GM19351 (cell line): ENCODE results near the gene PREB.

ENCODE experiments used
- ATAC-seq: cut with Tn5 transposase; IDR thresholded peaks from one replicate; pipeline ENCODE4 v1.9.1; 2021; ENCODE audit warnings: mild to moderate bottlenecking, moderate library complexity; ENCODE audit not compliant: unreplicated experiment

The PREB gene

DNA sequence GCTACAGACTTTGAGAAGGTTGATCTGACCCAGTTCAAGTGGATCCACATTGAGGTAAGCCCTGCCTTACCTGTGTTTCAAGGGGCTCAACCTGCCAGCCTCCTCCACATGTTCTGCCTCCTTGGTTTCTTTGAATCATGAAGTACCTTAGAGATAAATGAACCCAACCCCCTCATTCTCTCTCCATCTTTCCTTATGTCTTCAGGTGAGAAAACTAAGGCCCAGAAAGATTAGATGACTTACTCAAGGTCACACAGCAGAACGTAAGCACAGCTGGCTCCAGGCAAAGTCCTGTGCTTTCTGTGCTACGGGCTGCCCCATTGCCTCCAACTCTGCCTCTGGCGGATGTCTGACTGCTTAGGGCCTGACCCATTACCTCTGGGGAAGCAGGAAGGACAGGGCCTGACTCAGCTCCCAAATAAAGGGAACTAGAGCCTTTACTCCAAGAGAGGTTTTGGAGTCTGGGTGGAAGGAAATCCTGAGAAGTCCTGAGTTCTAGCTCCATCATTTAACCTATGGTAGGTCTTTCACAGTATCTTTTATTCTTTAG lies 37.6 kb downstream of the PREB start:
- ATAC-seq, result no peak

DNA sequence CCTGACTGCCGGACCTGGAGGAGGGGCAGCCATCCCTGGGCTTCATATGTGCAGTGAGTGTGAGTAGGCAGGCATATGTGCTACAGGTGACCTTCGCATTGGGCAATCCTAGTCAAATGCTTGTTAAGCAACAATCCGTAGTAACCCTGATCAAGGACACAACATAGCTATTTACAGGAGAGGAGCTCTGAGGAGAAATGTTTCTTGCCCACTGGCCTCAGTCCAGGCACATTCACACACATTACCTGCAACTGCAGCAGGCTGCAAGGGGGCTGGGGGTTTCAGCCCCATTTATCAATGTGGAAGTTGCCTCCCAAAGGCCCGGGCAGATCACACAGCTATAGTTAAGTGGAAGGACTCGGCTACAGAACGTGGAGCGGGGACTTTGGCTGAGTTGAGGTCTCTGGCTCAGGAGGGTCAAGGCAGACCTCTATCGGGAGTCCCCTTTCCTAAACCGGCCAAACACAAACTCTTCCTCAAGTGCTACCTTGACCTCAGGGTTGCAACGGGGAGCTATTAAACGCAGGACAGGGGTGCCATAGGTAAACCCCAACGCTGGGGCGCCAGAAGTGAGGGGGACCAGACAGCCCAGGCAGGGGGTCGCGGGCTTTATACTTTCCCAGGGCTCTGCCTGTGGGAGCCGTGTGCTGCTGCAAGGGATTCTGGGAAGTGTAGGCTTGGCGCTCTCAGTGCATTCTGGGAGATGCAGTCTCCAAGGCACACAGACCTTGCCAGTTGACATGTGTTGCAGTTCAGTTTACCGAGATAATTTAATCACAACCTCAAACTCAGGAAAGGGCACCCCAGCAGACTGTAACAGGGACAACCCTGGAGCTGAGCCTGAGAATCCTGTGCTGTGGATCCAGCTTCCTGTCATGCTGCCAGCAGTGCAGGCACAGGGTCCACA lies 38.4 kb downstream of the PREB start:
- no peak for ATAC-seq

DNA sequence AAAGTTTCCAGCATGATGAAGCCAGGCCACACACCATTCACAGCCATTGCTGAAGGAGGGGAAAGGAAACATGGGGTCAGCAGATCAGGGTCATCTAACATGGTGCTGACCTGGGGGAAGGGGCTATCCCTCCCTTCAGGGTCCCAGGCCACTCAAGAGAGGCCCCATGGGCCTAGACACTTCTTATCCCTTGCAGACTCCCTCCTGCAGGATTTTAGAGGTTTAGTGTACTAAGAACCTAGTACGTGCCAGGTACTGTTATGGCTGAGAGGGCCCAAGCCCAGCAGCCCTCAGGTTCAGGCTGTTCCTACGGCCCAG lies 39.0 kb downstream of the PREB start:
- ATAC-seq, result no peak

DNA sequence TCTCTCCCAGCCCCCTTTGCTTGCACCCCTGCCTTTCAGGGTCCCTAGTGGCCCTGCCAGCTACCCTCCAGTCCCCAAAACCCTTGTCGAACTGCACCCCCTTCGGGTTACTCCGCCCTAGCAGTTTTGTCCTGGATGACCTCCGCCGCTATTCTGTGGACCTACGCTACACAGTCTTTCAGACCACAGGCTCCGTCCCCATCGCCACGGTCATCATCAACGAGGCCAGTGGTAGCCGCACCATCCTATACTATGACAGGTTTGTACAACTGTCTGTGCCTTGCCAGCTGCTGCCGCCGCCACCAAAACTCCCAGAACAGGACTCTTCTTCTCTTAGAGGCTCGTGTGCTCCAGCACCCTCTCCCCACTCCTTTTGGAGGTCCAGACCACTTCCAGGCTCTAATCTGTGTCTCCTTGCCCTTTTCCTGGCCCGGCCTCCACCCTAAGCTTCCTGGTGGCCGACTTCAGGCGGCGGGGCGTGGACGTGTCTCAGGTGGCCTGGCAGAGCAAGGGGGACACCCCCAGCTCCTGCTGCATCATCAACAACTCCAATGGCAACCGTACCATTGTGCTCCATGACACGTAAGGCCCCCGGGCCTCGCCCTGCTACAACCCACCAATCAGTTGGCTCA lies 40.0 kb downstream of the PREB start:
- ATAC-seq, result no peak

DNA sequence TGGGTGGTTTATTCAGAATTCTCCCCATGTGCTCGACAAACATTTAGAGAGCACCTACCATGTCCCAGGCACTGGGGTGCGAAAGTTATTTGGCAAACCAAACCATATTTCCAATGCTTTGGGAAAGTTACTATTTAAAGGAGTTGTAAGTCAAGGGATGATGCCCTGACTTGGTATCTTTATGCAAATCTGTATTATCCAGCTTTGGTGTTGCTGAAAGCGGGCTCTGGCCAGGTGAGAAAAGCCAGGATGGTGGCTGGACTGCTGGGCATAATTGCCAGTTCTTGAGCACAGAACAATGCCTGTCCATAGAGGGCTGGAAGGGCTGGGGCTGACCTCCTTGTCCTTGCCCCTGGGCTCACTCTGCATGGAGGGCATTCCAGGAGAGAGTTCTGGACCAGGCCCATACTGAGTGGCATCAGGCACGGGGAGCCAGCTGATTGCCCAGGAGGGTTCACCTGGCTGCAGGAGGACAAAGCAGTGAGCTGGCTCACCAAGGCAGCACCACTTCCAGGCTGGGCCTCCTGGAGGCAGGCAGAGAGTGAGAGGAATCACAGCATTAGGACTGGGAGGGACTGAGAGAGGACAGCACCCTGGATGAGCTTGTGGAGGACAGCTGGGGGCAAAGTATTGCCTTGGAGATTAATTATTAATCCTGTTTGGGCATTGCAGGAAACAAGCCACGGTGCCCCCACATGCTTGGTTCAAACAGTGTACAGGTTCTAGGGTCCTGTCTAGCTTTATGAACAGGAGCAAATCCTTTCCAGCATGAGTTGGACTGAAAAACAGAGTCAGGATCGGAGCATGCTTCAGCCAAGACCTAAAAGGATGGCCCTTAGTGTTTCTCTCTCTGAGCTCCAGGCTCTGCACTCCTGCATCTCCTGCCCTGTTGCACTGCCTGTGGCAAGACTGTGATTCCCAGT lies 40.7 kb downstream of the PREB start:
- no peak for ATAC-seq

DNA sequence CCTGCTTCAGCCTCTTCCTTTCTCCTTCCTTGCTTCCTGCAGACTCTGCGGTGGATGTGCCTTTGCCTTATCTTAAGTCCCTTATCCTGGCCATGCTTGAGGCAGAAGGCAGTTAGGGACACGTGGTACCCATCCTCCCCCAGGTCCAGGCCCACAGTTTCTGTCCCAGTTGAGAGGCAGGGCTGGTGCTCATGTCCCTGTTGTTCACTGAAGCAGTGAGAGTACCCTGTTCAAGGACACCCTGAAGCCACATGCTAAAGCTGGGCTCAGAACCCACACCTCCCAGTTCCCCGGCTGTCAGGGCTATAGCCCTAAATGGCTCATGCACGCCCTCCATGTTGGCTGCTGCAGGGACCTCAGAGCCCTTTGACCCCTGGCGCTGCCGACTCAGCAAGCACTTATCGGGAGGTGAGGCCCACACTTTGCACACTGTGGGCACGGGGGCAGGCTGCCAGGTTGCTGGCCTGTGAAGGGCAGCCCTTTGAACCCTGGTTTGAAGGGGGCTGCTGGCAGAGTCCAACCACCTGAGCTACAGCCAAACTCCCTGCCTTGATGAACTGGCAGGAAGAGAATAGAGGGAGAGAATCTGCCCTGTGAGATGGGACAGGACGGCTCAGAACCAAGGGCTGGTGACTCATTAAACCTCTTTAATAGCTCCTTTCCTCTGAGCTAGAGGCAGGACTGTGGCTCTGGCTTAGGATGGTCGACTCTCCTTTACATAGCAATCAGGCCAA lies 41.6 kb downstream of the PREB start:
- no peak for ATAC-seq

DNA sequence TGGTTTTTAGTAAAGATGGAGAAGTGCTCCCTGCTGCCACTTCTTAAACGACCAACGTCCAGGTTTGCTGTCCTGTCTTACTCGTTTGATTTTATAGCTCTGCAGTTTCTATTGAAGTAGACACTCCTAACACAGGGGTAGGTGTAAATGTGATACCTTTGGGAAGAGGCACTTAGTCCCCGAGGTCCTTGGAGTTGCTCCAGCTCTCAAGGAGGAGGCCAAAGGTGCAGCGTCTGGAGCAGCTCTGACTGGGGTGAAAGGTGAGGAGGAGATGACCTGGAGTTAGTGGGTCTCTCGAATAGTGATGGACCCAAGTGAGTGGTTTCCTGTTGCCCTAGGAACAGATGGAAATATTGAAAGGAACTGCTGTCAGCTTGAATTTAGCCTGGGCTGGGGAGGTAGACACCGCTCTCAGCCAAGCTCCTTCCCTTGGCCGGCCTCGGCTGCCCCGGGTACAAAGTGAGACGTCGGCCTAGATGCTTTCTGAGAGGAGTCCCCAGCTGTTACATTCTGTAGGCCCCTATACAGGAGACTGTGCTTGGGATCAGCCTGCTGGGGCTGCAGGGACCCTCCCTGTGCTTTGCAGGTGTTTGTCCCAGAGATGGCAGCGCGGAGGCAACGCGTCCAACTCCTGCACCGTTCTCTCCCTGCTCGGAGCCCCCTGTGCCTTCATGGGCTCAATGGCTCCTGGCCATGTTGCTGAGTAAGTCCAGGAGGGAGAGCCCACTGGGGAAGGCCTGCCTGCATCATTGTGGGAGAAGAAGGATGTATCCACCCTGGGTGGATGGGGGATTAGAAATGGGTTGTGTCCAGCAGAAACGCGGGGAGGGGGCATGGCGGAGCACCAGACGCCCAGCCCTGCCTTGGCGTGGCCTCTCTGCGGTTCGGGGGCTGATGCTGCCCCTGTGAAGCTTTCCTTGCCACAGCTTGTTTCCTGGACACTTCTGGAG lies 42.4 kb downstream of the PREB start:
- no peak for ATAC-seq

DNA sequence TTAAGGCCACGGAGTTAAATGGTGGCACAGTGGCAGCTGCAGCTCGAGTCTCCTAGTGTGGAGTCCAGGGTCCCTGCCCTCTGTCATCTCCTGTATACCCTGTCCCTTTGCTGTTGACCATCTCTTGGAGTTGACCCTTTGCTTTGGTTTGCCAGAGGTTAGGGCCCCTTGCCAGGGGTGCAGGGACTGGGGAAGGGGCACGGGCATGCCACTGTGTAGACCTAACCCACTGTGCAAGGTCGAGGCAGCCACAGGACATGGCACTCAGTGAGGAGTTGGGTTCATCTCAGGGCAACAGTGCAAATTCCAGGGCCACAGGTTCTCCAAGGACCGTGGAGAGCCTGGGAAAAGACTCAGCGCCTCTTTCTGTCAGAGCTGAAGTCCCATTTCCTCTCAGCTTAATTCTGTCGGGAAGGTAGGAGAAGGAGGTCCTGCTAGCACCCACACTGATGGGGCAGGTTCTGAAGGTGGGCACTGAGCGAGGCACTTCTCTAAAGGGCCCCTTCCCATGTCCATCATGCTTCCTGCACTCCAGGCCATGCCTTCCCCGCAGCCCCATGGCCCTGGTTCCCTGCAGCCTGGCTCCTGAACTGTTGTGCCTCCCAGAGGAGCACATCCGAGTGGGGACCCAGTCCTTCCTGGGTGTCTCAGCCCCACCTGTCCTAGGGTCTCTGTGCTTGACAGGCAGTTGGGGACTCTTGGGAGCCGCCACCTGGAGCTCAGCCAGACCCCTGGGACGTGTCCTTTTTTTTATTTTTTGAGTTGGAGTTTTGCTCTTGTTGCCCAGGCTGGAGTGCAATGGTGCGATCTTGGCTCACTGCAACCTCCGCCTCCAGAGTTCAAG lies 45.1 kb downstream of the PREB start:
- ATAC-seq, result no peak

DNA sequence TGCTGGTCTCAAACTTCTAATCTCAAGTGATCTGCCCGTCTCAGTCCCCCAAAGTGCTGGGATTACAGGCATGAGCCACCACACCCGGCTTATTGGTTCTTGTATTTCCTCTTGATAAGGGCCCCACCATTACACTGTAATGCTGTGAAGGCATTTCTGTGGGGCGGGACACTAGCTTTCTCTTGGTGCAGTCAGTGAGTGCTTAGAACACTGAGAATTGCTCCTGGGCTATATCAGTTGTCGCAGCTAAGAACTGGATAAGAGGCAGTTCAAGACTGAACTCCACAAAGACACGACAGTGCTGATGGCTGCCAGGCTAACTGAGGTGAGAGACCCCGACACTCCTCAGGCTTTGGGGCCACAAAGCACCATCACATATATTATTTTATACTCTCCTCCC lies 45.8 kb downstream of the PREB start:
- ATAC-seq, result no peak

DNA sequence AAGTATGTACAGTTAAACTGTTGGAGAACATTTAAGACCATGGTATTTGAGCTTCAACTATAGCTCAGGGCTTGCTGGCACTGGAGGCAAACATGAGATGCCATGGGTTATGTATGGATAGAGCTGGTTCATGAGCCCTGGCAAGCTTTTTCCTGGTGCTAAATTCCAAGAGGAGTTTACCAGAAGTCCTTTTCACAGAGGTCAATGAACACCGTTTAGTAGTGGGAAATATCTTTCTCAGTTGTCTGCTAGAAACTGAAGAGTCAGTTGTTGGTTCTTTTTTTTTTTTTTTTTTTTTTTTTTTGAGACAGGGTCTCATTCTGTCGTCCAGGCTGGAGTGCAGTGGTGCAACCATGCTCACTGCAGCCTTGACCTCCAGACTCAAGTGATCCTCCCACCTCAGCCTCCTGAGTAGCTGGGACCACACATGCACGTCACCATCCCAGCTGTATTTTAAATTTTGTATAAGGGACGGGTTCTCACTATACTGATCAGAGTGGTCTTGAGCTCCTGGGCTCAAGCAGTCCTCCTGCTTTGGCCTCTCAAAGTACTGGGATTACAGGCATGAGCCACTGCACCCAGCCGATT lies 46.5 kb downstream of the PREB start:
- no peak for ATAC-seq

DNA sequence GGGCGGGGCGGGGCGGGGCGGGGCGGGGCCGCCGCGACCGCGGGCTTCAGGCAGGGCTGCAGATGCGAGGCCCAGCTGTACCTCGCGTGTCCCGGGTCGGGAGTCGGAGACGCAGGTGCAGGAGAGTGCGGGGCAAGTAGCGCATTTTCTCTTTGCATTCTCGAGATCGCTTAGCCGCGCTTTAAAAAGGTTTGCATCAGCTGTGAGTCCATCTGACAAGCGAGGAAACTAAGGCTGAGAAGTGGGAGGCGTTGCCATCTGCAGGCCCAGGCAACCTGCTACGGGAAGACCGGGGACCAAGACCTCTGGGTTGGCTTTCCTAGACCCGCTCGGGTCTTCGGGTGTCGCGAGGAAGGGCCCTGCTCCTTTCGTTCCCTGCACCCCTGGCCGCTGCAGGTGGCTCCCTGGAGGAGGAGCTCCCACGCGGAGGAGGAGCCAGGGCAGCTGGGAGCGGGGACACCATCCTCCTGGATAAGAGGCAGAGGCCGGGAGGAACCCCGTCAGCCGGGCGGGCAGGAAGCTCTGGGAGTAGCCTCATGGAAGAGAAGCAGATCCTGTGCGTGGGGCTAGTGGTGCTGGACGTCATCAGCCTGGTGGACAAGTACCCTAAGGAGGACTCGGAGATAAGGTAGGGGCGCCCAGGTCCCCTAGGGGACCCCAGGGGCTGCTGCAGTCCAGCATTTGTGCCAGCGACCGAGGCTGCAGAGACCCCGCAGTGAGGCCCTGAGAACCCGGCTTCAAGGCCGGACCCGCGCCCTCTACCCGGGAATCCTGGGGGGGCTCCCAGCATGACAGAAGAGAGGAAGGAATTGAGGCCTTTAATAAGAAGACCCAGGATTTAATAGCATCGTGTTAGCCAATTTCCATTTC lies 47.5 kb downstream of the PREB start, which contains the start of gene KHK:
Gene KHK, plus strand, starts transcription at position 49 of the 870 bp plus-strand sequence. Its CDS starts 488 bp downstream, at position 537.
- ATAC-seq, result peak; percentile 13

DNA sequence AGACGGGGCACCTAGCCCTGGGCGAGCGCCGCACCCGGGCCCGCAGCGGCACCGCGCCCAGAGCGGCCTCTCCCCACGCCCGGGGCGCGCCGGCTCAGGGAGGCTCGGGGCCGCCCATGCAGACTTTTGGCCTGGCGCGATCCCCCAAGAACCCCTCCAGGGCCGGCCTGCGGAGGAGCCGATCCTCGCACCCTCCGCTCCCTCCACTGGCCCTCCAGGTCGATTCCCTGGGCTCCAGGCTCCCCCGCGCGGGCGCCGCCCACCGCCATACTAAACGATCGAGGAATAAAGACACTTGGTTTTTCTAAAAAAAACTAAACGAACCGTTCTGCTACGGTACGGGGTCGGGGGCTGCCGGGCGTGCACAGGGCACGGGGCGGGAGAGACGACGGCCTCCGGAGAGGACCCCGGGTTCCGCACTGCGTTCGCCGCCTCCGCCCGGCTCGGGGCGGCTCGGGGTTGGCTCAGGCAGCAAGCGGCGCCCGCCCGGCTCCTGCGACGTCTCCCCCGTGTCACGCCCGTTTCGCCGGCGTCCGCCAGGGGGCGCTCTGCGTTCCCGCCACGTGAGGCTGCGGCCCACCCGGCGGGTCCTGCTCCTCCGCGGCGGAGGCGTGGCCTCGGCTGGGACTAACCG lies 48.2 kb downstream of the PREB start:
- peak; percentile 83 for ATAC-seq

DNA sequence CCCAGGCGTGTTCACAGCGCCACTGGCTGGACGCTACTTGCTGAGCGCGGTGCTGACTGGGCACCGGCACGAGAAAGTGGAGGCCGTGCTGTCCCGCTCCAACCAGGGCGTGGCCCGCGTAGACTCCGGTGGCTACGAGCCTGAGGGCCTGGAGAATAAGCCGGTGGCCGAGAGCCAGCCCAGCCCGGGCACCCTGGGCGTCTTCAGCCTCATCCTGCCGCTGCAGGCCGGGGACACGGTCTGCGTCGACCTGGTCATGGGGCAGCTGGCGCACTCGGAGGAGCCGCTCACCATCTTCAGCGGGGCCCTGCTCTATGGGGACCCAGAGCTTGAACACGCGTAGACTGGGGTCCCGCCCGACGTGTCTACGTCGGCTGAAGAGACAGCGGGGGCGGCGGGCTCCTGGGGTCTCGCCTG lies 48.8 kb downstream of the PREB start:
- peak; percentile 10 for ATAC-seq

DNA sequence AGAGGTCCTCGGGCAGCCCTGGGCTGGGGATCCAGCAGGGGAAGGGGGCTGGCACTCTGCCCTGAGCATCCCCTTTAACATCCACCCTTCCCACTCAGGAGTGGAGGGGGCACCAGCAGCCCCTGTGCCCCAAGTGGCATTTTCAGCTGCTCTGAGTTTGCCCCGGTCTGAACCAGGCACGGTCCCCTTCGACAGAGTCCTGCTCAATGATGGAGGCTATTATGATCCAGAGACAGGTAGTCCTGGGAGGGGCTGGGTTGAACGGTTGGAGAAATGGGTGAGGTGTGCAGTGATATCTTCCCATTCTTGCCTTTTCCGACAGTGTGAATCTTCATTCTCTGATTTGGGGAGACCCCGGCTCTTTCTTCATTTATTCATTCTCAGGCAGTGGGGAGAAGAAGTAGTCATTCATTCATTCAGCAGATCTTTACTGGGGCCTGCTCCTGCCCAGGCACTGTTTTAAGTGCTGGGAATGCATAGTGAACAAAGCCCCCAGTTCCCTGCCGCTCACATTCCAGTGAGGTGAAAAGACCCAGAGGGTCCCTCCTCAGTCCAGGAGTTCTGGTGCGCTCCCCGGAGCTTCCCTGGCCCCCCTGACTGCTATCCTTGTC lies 49.3 kb downstream of the PREB start:
- no peak for ATAC-seq

DNA sequence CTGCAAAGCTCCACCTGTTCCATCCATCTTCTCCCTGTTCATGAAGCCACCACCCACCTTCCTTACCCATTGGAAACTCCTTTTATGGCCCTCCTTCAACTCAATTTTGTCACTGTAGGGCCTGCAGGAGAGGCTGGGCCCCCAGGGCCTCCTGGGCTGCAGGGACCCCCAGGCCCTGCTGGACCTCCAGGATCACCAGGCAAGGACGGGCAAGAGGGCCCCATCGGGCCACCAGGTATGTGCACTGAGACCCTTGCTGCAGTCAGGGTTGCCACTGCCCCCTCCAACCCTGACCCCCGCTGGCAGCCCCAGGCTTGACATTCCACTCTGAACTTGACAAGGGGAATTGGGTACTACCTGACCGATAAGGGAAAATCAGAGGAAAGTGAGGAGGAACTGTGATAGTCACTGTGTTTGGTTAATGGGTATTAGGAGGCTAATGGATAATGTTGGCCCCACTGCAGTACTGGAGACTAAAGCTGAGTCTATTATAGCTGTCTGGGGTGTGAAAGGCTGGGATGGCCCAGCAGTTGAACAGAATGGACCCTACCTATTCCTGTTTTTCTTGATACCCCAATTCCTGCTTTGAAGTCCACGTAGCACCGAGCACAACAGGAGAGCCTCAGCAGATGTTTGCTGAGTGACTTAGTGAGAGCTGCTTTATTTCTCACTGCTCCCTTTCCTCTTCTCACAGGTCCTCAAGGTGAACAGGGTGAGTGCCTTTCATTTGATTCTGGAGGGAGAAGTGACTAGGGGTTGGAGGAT lies 50.0 kb downstream of the PREB start:
- ATAC-seq, result no peak
